Measurements from ENCODE around the gene GARIN5A. TPM values are rescaled to one million over a fixed set of nuclear protein-coding genes. Genes with fewer than 3 reads are reported as not detected.
A peak's percentile ranks its signal among the peaks of the same experiment; 100 is the strongest.

GARIN5A gene
- total and polyA plus RNA-seq, 5 donors from 2014 or later = 0.39 to 0.83 (median 0.64) TPM; not detected in 2

DNA sequence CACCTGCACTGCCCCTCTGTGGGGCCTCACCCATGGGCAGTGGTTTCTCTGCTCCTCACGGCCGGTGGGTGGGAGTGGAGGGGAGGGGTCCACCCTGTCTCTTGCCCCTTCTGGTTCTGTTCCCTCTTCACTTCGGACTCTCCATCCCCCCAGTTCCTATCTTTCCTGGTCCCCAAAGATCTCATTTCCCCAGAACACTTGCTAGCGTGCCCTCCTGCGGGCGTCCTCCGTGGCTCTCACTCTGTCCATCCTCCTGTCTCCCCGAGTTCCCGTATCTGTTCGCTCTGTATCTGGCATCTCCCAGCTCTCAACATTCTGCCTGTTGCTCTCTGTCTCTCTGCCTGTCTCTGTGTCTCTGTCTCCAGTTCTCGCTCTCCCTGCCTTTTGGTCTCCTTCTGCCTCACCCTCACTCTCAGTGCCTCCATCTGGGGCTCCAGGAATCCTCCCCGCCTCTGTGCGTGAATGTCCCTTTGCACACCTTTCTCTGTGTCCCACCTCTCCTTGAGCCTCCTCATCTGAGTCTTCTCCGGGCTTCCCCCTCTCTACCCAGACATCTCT, 57.5 kb downstream of the GARIN5A start:
- Histone ChIP-seq H3K9me3 (ENCODE audit: control insufficient read depth in 2 of 2, low read length in 2 of 2) (no peaks in the 10 kb centered on the region), H3K27ac (ENCODE audit: insufficient read depth, low read length, poor library complexity, severe bottlenecking) (no peak overlapping the region), H3K4me1 (ENCODE audit: control insufficient read depth, insufficient read depth, low read length, poor library complexity, severe bottlenecking) (peaks cover 5% of the 10 kb centered on the region), H3K36me3 (ENCODE audit: control insufficient read depth, insufficient read depth, low read length) (no peaks in the 10 kb centered on the region), H3K27me3 (ENCODE audit: control insufficient read depth, insufficient read depth, low read length) (peaks cover 2% of the 10 kb centered on the region), H3K4me3 (ENCODE audit: low read depth, low read length) (no peak overlapping the region)
- Mint-ChIP-seq H3K9me3 (peaks cover 0 to 1% (median 0%) of the 10 kb centered on the region in 7 donors), H3K4me3 (no peak overlapping the region), H3K27ac (no peak overlapping the region), H3K4me1 (peaks cover 0 to 6% (median 4%) of the 10 kb centered on the region in 4 donors), H3K36me3 (peaks cover 4% of the 10 kb centered on the region), H3K27me3 (peaks cover 30% of the 10 kb centered on the region)
- DNase-seq (no peak), ATAC-seq (ENCODE audit: low read depth in 2 of 2) (no peak)

DNA sequence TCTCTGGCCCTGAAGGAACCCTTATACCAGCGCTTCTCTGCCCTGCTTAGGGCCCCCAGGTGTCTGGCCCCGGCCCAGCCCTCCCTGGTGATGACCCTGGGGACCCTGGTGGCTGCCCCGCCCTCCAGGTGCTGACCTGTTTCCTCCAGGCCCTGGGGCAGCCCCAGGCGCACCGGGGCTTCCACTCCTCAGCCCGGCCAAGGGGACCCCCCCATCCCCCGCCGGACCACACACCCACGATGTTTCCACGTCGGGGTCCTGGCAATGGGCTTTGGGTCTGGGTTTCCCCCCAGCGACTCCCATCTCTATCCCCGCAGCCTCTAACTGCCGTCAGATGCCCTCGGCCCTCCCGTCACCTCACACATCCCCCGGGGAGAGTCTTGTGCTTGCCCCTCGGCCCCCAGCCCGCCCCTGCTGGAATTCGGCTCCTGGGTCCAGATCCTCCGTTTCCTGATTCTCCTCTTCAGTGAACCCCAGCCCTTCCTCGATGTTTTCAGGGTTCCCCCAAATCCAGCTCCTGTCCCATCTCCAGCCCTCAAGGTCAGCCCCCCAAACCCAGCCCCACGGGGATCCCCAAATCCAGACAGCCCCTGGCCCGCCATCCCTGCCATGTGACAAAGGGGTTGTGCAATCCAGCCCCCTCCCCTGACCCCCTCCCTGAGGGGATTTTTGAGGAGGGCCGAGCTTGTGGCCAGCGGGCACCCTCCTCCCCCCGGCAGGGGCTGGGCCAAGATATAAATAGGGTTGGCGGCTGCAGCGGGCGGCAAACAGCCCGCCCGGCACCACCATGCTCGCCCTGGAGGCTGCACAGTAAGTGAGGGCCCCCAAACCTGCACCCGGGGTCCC, 58.2 kb downstream of the GARIN5A start, which contains the start of gene SPIB:
Gene SPIB, plus strand, starts transcription at position 763 of the 846 bp plus-strand sequence. Its CDS starts 25 bp downstream, at position 788.
- Mint-ChIP-seq H3K27ac (no peak within 1 kb of the TSS), H3K27me3 (peaks cover 30% of the 10 kb centered on the region), H3K4me1 (peaks cover 0 to 6% (median 4%) of the 10 kb centered on the region in 4 donors), H3K36me3 (peaks cover 4% of the 10 kb centered on the region), H3K9me3 (peaks cover 0 to 1% (median 0%) of the 10 kb centered on the region in 7 donors), H3K4me3 (peak within 1 kb of the TSS in 1 of 4 donors; percentile 65)
- H3K27ac ChIP-seq (ENCODE audit: insufficient read depth, low read length, poor library complexity, severe bottlenecking) = no peak within 1 kb of the TSS
- DNase-seq = no peak
- no peak for ATAC-seq (ENCODE audit: low read depth in 2 of 2)
- peaks cover 2% of the 10 kb centered on the region for H3K27me3 ChIP-seq (ENCODE audit: control insufficient read depth, insufficient read depth, low read length)
- H3K9me3 ChIP-seq (ENCODE audit: control insufficient read depth in 2 of 2, low read length in 2 of 2) = no peaks in the 10 kb centered on the region
- H3K4me3 ChIP-seq (ENCODE audit: low read depth, low read length) = no peak within 1 kb of the TSS
- H3K36me3 ChIP-seq (ENCODE audit: control insufficient read depth, insufficient read depth, low read length) = no peaks in the 10 kb centered on the region
- H3K4me1 ChIP-seq (ENCODE audit: control insufficient read depth, insufficient read depth, low read length, poor library complexity, severe bottlenecking) = peaks cover 5% of the 10 kb centered on the region

DNA sequence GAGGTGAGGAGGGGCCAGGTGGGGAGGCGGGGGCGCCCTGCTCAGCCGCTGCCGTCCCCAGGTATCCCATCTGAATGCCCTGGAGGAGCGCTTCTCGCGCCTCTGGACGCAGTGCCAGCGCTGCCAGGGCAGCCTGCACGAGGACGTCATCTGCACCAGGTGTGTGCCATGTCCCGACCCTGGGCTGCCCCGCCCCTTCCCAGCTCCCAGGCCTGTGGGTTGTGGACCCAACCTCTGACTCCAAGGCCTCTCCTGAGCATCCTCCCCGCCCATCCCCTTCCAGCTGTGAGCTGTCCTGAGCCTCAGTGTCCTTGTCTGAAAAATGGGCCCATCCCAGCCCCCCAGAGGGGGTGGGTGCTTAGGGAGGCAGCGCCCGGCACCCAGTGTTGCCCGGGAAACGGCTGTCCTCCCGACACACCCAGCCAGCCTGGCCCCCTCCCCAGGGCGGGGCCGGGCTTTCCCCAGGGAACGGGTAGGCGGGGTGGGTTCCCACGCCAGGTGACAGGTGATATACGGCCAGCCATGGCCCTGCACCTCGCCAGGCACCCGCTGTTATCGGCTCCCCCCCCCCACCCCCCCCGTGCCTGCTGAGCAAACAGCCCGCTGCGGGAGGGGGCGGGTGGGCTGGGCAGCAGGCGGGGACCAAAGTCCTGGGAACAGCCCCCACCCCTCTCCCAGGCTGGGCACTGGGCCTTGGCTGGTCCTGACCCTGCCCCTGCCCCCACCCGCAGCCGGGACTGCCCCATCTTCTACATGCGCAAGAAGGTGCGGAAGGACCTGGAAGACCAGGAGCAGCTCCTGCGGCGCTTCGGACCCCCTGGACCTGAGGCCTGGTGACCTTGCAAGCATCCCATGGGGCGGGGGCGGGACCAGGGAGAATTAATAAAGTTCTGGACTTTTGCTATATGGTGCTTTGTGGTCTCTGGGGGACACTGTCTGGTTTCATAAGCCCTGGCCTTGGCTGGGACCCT, 59.3 kb downstream of the GARIN5A start:
- Mint-ChIP-seq H3K36me3 (peaks cover 4% of the 10 kb centered on the region), H3K27ac (no peak overlapping the region), H3K4me3 (no peak overlapping the region), H3K4me1 (peaks cover 0 to 6% (median 4%) of the 10 kb centered on the region in 4 donors), H3K27me3 (peaks cover 29% of the 10 kb centered on the region), H3K9me3 (peaks cover 0 to 1% (median 0%) of the 10 kb centered on the region in 7 donors)
- no peak for ATAC-seq (ENCODE audit: low read depth in 2 of 2)
- Histone ChIP-seq H3K4me3 (ENCODE audit: low read depth, low read length) (no peak overlapping the region), H3K4me1 (ENCODE audit: control insufficient read depth, insufficient read depth, low read length, poor library complexity, severe bottlenecking) (peaks cover 5% of the 10 kb centered on the region), H3K9me3 (ENCODE audit: control insufficient read depth in 2 of 2, low read length in 2 of 2) (no peaks in the 10 kb centered on the region), H3K27ac (ENCODE audit: insufficient read depth, low read length, poor library complexity, severe bottlenecking) (no peak overlapping the region), H3K27me3 (ENCODE audit: control insufficient read depth, insufficient read depth, low read length) (peaks cover 2% of the 10 kb centered on the region), H3K36me3 (ENCODE audit: control insufficient read depth, insufficient read depth, low read length) (no peaks in the 10 kb centered on the region)
- no peak for DNase-seq

Other genes with a start within 250 kb of the GARIN5A start
- gene KCNC3, start 147.5 kb downstream of the GARIN5A start, total RNA-seq = 1.4 TPM
- not detected for gene KCNC3, start 147.5 kb downstream of the GARIN5A start, polyA plus RNA-seq
- gene NAPSA, start 111.2 kb downstream of the GARIN5A start, total RNA-seq = 0.67 TPM
- 1 to 10 TPM; 1.2 to 2.2 (median 1.5) TPM for gene NAPSA, start 111.2 kb downstream of the GARIN5A start, polyA plus RNA-seq
- gene NR1H2, start 100.4 kb downstream of the GARIN5A start, total RNA-seq = 213 TPM
- 10 to 100 TPM; 60.3 to 75.0 (median 70.3) TPM for gene NR1H2, start 100.4 kb downstream of the GARIN5A start, polyA plus RNA-seq
- 28.1 TPM for gene POLD1, start 92.5 kb downstream of the GARIN5A start, total RNA-seq
- 10 to 100 TPM; 19.3 to 23.5 (median 21.3) TPM for gene POLD1, start 92.5 kb downstream of the GARIN5A start, polyA plus RNA-seq
- gene SPIB, start 57.9 kb downstream of the GARIN5A start, total RNA-seq = not detected
- gene SPIB, start 57.9 kb downstream of the GARIN5A start, polyA plus RNA-seq = under 1 TPM in 2 of 4 donors, not detected in 2; 0.10 to 0.38 TPM
- gene MYBPC2, start 44.0 kb downstream of the GARIN5A start, total RNA-seq = 0.49 TPM
- under 1 TPM in 1 of 4 donors, not detected in 3; 0.23 TPM for gene MYBPC2, start 44.0 kb downstream of the GARIN5A start, polyA plus RNA-seq
- 83.7 TPM for gene EMC10, start 341 bp downstream of the GARIN5A start, total RNA-seq
- gene EMC10, start 341 bp downstream of the GARIN5A start, polyA plus RNA-seq = 10 to 100 TPM in 1 of 4 donors, 1 to 10 TPM in 3; 8.0 to 12.7 (median 9.3) TPM
- gene JOSD2, start 34.3 kb upstream of the GARIN5A start, total RNA-seq = 18.5 TPM
- 10 to 100 TPM; 16.6 to 37.7 (median 28.4) TPM for gene JOSD2, start 34.3 kb upstream of the GARIN5A start, polyA plus RNA-seq
- gene ASPDH, start 37.1 kb upstream of the GARIN5A start, total RNA-seq = not detected
- not detected for gene ASPDH, start 37.1 kb upstream of the GARIN5A start, polyA plus RNA-seq
- not detected for gene LRRC4B, start 91.6 kb upstream of the GARIN5A start, total RNA-seq
- gene LRRC4B, start 91.6 kb upstream of the GARIN5A start, polyA plus RNA-seq = not detected
- gene SYT3, start 163.0 kb upstream of the GARIN5A start, total RNA-seq = not detected
- not detected for gene SYT3, start 163.0 kb upstream of the GARIN5A start, polyA plus RNA-seq
- not detected for gene C19orf81, start 172.6 kb upstream of the GARIN5A start, total RNA-seq
- not detected for gene C19orf81, start 172.6 kb upstream of the GARIN5A start, polyA plus RNA-seq
- not detected for gene SHANK1, start 243.0 kb upstream of the GARIN5A start, total RNA-seq
- gene SHANK1, start 243.0 kb upstream of the GARIN5A start, polyA plus RNA-seq = not detected
- 0.74 TPM for gene CLEC11A, start 246.5 kb upstream of the GARIN5A start, total RNA-seq
- gene CLEC11A, start 246.5 kb upstream of the GARIN5A start, polyA plus RNA-seq = 1 to 10 TPM in 1 of 4 donors, under 1 TPM in 3; 0.22 to 1.2 (median 0.57) TPM

Measured in CD4-positive, CD25-positive, alpha-beta regulatory T cell (primary cell).